Tibial nerve (tissue), 4 donors: ENCODE data around the gene ARFGAP1. TPM values are rescaled to one million over a fixed set of nuclear protein-coding genes. Genes with fewer than 3 reads are reported as not detected.
"Not testable (repeated sequence)": the region's sequence is repeated elsewhere in the genome, so short reads cannot be mapped to it uniquely, and the experiment has no call there.

Experiments used
- DNase-seq, 2 donors: peaks; one replicate each; pipeline ENCODE4 v3.0.0-alpha.2; 2019; ENCODE audit warnings: low spot score in 2 of 2
- H3K27ac ChIP-seq, 4 donors: fragments of 200-600 bp; sonication (generic) in 3 of 4; one replicate each; pipeline ENCODE4 v1.5.1; 2017 to 2019; ENCODE audit warnings: mild to moderate bottlenecking in 1 of 4
- H3K27me3 ChIP-seq, 2 donors: fragments of 200-600 bp; sonication (generic) in 1 of 2; one replicate each; pipeline versions ENCODE4 v1.5.1 to v1.6.0; 2017 to 2019
- H3K36me3 ChIP-seq, 3 donors: fragments of 200-600 bp; sonication (generic); one replicate each; pipeline ENCODE4 v1.5.1; 2018 to 2019
- H3K4me1 ChIP-seq, 4 donors: fragments of 200-600 bp; sonication (generic) in 3 of 4; one replicate each; pipeline ENCODE4 v1.5.1; 2017 to 2019
- H3K4me3 ChIP-seq, 4 donors: fragments of 200-600 bp; sonication (generic) in 3 of 4; one replicate each; pipeline ENCODE4 v1.5.1; 2017 to 2019; ENCODE audit warnings: mild to moderate bottlenecking in 1 of 4, moderate library complexity in 1 of 4
- H3K9me3 ChIP-seq, 4 donors: fragments of 200-600 bp; sonication (generic) in 3 of 4; one replicate each; pipeline ENCODE4 v1.5.1; 2017 to 2019
- CTCF ChIP-seq, 5 experiments: fragments of 200-600 bp in 3 of 5; fragments of 450-650 bp in 2 of 5; sonication (generic) in 3 of 5; IDR thresholded peaks; one replicate each; pipeline ENCODE4 v1.5.1; 2016 to 2019; ENCODE audit warnings: antibody characterized with exemption in 5 of 5, mild to moderate bottlenecking in 3 of 5, moderate library complexity in 2 of 5
- EP300 ChIP-seq, 2 donors: sonication (generic); formaldehyde crosslinking; IDR thresholded peaks; one replicate each; pipeline ENCODE4 v1.6.1; 2017; ENCODE audit warnings: antibody characterized with exemption in 2 of 2, mild to moderate bottlenecking in 1 of 2
- POLR2A ChIP-seq, 2 donors: fragments of 450-650 bp; IDR thresholded peaks; one replicate each; pipeline ENCODE4 v1.6.1; 2017; ENCODE audit warnings: antibody characterized with exemption in 2 of 2, mild to moderate bottlenecking in 2 of 2, moderate library complexity in 2 of 2
- WGBS, 2 donors: methylation state at CpG; one replicate each; pipeline ENCODE4 v1.1.5; 2018; 5-methylcytosine and 5-hydroxymethylcytosine counted together
- total RNA-seq, 4 donors: library from RNA; depleted of rRNA; stranded (reverse); fragments of >200 nt; gene quantifications; one replicate each; pipeline ENCODE4 v1.1.0, GENCODE V29; 2016

The ARFGAP1 gene
- total RNA-seq, 4 donors from 2014 or later = 55.3 to 124 (median 68.6) TPM

- Histone ChIP-seq H3K27ac (no peak overlapping the region), H3K27me3 (peaks cover 0 to 69% of the 10 kb centered on the region in 2 donors), H3K4me1 (peaks cover 0 to 37% (median 8%) of the 10 kb centered on the region in 4 donors), H3K36me3 (no peaks in the 10 kb centered on the region), H3K9me3 (no peaks in the 10 kb centered on the region), H3K4me3 (no peak overlapping the region)
- 94 to 96% methylated on average over 13 to 15 of the region's 15 CpGs for WGBS, 2 donors
- TF ChIP-seq POLR2A (IDR thresholded peaks at IDR 0.05) (no peak), EP300 (IDR thresholded peaks at IDR 0.05) (no peak), CTCF (IDR thresholded peaks at IDR 0.05) (no peak)
- DNase-seq = no peak
These were observed 22.7 kb upstream of the ARFGAP1 start for GRCh38 chr20:63249891-63250290.

GRCh38 chr20:63251350-63251749 is 21.3 kb upstream of the ARFGAP1 start:
- H3K27me3 ChIP-seq = peaks cover 0 to 83% of the 10 kb centered on the region in 2 donors
- H3K4me1 ChIP-seq = peaks cover 0 to 38% (median 8%) of the 10 kb centered on the region in 4 donors
- H3K9me3 ChIP-seq, DNase-seq, H3K4me3 ChIP-seq, H3K36me3 ChIP-seq, H3K27ac ChIP-seq: not testable (repeated sequence)
- 44% methylated on average over 14 of the region's 14 CpGs for WGBS, 2 donors

GRCh38 chr20:63252284-63252711 is 20.3 kb upstream of the ARFGAP1 start:
- Histone ChIP-seq H3K36me3 (no peaks in the 10 kb centered on the region), H3K27ac (peak overlapping the region in 1 of 4 donors; percentile 37), H3K4me1 (peaks cover 0 to 33% (median 8%) of the 10 kb centered on the region in 4 donors), H3K9me3 (no peaks in the 10 kb centered on the region), H3K4me3 (no peak overlapping the region), H3K27me3 (peaks cover 0 to 89% of the 10 kb centered on the region in 2 donors)
- TF ChIP-seq EP300 (IDR thresholded peaks at IDR 0.05) (no peak), CTCF (IDR thresholded peaks at IDR 0.05) (no peak), POLR2A (IDR thresholded peaks at IDR 0.05) (no peak)
- DNase-seq = no peak
- WGBS, 2 donors = 52 to 55% methylated on average over 7 to 8 of the region's 8 CpGs

GRCh38 chr20:63253065-63253437 is 19.6 kb upstream of the ARFGAP1 start:
- peaks cover 0 to 33% (median 8%) of the 10 kb centered on the region in 4 donors for H3K4me1 ChIP-seq
- no peaks in the 10 kb centered on the region for H3K36me3 ChIP-seq
- peaks cover 0 to 81% of the 10 kb centered on the region in 2 donors for H3K27me3 ChIP-seq
- DNase-seq = no peak
- no peak for TF ChIP-seq POLR2A (IDR thresholded peaks at IDR 0.05)
- no peak for TF ChIP-seq EP300 (IDR thresholded peaks at IDR 0.05)
- no peak for TF ChIP-seq CTCF (IDR thresholded peaks at IDR 0.05)
- WGBS, 2 donors = 22 to 24% methylated on average over 5 to 15 of the region's 16 CpGs
- peak overlapping the region in 2 of 4 donors; percentile 22 to 55 for H3K4me3 ChIP-seq
- H3K9me3 ChIP-seq = no peaks in the 10 kb centered on the region
- H3K27ac ChIP-seq = peak overlapping the region in 1 of 4 donors; percentile 63

GRCh38 chr20:63253438-63254231 is 19.0 kb upstream of the ARFGAP1 start:
- H3K27ac ChIP-seq = peak overlapping the region in 3 of 4 donors; percentile 12 to 63 (median 43)
- DNase-seq = no peak
- H3K4me3 ChIP-seq = peak overlapping the region; percentile 22 to 55 (median 23)
- H3K4me1 ChIP-seq = peaks cover 0 to 33% (median 8%) of the 10 kb centered on the region in 4 donors
- peak in 1 of 2 donors; percentile 19 for TF ChIP-seq POLR2A (IDR thresholded peaks at IDR 0.05)
- TF ChIP-seq CTCF (IDR thresholded peaks at IDR 0.05) = no peak
- H3K36me3 ChIP-seq = no peaks in the 10 kb centered on the region
- 1 to 2% methylated on average over 22 to 28 of the region's 89 CpGs for WGBS, 2 donors
- H3K27me3 ChIP-seq = peaks cover 0 to 75% of the 10 kb centered on the region in 2 donors
- H3K9me3 ChIP-seq = no peaks in the 10 kb centered on the region
